Coronary artery (tissue), 2 donors: ENCODE measurements around the gene CAMTA1.

ENCODE experiments used
- DNase-seq: peaks from one replicate; pipeline ENCODE4 v3.0.0-alpha.2; 2017; ENCODE audit warnings: low spot score
- H3K27ac ChIP-seq, 2 donors: fragments of 200-600 bp; sonication (generic); one replicate each; pipeline ENCODE4 v1.5.1; 2016 to 2019
- H3K4me3 ChIP-seq: fragments of 200-600 bp; sonication (generic); 2 replicates; pipeline ENCODE4 v1.5.1; 2016; ENCODE audit warnings: mild to moderate bottlenecking, moderate library complexity
- TF ChIP-seq, protein P1 (sequence below): fragments of 200-600 bp; sonication (generic); IDR thresholded peaks from one replicate; pipeline ENCODE4 v1.5.1; 2019; ENCODE audit warnings: antibody characterized with exemption

Gene CAMTA1

DNA sequence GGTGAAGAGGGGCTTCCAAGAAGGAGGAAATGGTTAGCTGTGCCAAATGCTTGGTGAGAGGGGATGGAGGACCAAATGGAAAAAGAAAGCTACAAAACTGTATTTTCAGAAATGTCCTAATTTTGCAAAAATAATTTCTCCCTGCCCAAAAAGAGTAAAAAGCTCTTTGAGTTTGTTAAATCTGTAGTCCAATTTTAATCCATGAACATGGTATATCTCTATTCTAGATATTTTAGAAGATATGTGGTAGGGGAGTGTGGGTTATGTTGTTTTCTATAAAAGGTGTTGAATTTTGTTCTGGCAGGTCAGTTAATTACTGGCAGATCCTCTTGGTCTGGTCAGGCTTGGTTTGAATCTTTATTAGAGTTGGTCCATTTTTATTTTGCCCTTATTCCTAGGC, 511.7 kb downstream of the CAMTA1 start:
- TF ChIP-seq, protein P1, sequence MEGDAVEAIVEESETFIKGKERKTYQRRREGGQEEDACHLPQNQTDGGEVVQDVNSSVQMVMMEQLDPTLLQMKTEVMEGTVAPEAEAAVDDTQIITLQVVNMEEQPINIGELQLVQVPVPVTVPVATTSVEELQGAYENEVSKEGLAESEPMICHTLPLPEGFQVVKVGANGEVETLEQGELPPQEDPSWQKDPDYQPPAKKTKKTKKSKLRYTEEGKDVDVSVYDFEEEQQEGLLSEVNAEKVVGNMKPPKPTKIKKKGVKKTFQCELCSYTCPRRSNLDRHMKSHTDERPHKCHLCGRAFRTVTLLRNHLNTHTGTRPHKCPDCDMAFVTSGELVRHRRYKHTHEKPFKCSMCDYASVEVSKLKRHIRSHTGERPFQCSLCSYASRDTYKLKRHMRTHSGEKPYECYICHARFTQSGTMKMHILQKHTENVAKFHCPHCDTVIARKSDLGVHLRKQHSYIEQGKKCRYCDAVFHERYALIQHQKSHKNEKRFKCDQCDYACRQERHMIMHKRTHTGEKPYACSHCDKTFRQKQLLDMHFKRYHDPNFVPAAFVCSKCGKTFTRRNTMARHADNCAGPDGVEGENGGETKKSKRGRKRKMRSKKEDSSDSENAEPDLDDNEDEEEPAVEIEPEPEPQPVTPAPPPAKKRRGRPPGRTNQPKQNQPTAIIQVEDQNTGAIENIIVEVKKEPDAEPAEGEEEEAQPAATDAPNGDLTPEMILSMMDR: no peak
- DNase-seq: no peak
- Histone ChIP-seq H3K4me3 (no peak overlapping the region), H3K27ac (no peak overlapping the region)

DNA sequence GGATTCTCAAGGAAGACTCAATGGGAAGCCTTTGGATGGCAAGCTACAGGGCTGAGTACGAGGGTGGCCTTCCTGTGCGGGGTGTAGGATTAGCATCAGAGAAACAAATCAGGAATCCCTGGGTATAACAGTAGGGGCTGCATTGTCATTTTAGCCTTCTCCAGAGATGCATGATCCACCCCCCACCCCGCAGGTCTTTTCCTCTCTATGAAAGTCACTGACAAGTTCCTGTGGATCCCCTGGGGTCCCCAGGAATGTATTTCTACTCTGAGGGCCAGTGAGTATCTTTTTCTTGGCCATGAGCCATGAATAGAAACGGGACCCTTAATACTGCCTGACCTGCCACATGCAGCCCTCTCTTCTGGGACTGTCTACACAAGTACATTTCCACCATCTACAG, 512.9 kb downstream of the CAMTA1 start:
- TF ChIP-seq, protein P1: no peak
- H3K4me3 ChIP-seq: no peak overlapping the region
- DNase-seq: no peak
- no peak overlapping the region for H3K27ac ChIP-seq

DNA sequence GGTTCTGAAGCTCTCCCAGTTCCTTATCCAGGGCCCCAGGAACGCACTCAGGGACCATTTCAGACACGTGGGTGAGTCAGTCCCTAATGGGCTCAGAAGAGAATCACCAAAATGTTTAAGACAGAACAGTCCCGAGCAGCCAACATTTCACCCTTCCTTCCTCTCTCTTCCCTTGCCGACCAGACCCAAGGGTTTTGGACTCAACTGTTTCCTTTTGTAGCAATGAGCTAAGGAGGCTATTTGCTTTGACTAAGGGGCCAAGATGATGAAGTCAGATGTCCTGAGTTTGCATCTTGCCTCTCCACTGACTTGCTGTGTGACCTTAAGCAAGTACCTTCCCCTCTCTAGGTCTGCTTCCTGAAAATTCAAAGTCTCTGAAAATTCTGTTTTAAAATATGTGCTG, 513.5 kb downstream of the CAMTA1 start:
- no peak overlapping the region for H3K4me3 ChIP-seq
- no peak for DNase-seq
- peak overlapping the region; percentile 15 to 59 for H3K27ac ChIP-seq
- TF ChIP-seq, protein P1: no peak

DNA sequence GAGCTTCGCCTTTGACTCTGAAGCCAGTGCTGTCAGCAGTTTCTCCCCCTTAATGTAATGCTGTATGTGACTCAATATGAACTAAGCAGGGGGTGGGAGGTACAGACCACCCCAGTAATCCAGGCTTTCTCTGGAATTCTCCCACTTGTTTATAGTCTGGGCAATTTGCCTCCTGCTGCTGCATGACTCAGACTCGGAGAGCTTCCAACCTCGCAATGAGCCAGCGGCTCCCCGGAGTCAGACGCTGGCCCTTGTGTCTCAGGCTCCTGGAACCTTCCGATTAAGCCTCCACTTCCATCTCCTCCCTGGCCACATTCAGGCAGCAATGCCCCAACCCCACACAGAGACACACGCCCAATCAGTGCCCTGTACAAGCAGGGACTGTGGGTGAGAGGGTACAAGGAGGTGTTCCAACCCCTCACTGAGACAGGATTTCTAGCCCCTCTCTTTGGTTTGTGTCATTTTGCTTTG, 514.1 kb downstream of the CAMTA1 start:
- TF ChIP-seq, protein P1: no peak
- Histone ChIP-seq H3K27ac (peak overlapping the region; percentile 15 to 59), H3K4me3 (no peak overlapping the region)
- DNase-seq: no peak

DNA sequence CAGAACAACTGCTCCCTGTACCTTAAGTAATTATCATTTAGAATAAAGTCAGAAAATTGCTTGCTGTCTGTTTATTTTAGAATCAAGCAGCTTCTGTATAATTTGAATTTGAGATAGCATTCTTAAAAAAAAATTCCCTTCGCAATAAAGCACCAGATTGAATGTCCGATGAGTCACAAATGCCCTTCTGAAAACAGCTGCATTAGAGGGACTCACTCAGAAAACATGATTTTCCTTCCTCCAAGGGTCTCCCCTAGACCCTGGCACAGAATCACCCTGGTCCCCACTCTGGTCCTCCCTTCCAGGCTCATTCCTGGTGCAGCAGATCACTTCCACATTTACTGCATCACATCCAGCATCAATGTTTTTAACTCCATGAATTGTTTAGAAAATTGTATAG, 514.7 kb downstream of the CAMTA1 start:
- no peak for DNase-seq
- Histone ChIP-seq H3K27ac (peak overlapping the region; percentile 15 to 59), H3K4me3 (no peak overlapping the region)
- TF ChIP-seq, protein P1: no peak

DNA sequence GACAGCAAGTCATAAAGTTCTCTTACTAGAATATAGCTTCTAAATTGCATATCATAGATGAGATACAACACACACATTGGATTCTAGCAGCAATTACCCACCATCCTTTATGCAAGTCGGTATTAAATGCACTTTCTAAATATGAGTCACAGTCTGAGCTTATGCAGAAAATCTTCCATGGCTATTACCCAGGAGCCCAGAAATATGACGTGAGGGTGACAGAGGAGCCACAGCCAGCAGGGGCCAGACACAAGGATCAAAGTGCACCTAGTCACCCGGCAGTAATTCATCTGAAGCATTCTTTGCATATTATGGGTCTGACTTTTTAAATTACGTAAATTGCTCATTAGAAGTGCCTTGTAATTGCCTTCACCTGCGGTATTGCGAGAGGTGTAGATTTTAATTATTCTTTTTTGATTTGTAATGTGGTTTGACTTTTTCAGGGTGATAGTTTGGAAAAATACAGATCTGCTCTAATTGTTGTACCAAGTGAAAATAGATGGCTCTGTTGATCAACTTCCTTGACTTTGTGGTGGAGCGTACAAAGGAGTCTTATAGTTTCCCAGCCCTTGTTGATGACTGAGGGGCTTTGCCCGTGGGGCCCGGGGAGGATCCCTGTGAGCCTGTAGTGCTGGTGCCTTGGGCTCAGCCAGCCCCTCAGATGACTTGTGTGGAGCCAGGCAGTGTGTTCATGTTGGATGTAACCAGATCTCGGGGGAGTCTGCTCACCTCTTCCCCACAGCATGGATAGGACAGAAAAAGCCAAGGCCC, 515.8 kb downstream of the CAMTA1 start:
- no peak for DNase-seq
- Histone ChIP-seq H3K4me3 (no peak overlapping the region), H3K27ac (no peak overlapping the region)
- TF ChIP-seq, protein P1: no peak

DNA sequence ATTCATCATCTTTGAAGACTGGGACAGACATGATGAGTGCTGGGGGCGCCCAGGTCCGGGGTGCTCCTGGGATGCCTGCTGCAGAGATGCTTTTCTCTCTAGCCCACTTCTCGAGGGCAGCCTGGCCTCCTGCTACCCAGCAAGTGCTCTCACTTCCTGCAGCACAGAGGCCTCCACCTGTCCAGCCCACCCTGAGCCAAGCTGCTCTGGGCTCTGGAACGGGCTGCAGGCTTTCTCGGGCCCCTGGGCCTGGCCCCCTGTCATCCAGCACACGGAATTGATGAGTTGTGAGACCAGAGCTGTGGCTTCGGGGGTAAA, 516.4 kb downstream of the CAMTA1 start:
- no peak overlapping the region for H3K27ac ChIP-seq
- TF ChIP-seq, protein P1: no peak
- no peak for DNase-seq
- H3K4me3 ChIP-seq: no peak overlapping the region
